Right hindlimb (tissue), 1 donor: ENCODE results near the gene USP48.

Experiments
- DNase-seq: peaks from one replicate; pipeline ENCODE4 v3.0.0-alpha.2; 2018

Gene USP48

DNA sequence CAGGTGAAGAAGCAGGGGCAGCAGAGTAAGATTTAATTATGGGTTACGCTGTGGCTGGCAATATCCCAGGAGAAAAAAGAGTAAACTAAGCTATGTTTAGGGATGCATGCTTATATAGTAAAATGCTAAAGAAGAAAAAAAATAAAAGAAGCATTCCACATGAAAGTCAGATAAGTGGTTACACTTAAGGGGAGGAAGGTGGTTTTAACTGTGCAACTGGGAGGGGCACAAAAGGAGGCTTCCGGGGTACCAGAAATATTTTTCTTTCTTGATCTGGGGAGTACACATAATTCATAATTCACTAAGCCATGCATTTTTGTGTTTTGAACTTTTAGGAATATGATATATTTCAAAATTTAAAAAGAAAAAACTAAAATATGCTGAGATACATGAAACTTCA lies 39.5 kb downstream of the USP48 start:
- no peak for DNase-seq

DNA sequence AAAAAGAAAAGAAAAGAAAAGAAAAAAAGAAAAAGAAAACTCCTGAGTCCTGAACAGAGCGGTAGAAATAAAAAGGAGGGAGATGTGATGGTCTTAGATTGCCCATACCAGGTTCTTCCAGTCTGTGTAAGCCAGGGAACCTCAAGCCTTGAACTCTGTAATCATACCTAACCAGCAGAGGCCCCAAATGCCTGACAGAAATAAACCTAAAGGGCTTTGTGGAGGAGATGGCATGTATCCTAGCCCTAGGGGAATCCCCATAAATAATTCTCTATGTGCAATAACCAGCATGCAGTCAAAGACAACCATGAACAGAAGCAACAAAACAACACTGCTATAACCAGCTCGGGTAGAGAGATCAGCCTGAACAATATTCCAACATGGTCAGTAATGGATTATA lies 40.4 kb downstream of the USP48 start:
- DNase-seq: no peak

DNA sequence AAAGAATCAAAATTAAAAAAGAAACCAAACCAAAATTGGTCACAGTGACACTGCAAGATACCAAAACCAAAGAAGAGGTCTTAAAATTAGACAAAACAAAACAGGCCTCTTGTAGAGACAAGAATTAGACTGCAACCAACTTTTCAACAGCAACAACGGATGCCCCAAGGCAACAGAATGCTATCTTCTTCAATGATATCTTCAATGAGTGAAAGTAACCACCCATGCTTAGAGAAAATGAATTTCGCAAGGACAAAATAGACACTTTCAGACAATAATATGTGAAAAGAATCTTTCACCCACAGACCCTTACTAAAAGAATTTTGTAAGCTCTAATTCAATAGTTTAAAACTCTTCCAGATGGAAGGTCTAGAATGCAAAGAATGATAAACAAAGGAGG lies 41.7 kb downstream of the USP48 start:
- no peak for DNase-seq

DNA sequence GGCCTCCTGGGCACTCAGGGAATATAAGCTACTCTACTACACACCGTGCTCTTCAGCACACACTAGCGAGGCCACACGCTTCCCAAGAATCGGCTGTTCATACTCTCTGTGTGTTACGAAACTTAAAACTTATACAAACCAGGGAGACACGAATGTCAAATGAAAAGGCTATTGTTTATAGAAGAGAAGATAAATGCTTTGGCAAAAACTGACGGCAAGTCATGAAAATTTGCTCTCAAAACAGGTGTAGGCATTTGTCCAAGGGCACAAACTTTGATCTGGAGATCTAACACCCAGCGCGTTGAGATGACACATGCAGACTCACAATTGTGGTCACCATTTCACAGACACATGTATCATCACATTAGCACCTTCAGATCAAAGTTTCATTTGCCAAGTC lies 46.1 kb downstream of the USP48 start:
- DNase-seq: no peak

DNA sequence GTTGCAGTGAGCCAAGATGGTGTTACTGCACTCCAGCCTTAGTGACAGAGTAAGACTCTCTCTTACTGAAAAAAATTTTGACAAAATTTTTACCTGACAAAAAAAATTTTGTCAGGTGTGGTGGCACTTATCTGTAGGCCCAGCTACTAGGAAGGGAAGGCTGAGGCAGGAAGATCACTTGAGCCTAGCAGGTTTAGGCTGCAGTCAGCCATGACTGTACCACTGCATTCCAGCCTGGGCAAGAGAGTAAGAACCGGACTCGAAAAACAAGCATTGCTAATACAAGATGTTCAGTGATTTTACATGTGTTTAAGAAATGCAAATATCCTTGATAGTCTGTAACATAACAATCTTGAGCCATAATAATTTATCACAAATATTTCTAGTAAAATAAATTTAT lies 46.9 kb downstream of the USP48 start:
- DNase-seq: no peak

DNA sequence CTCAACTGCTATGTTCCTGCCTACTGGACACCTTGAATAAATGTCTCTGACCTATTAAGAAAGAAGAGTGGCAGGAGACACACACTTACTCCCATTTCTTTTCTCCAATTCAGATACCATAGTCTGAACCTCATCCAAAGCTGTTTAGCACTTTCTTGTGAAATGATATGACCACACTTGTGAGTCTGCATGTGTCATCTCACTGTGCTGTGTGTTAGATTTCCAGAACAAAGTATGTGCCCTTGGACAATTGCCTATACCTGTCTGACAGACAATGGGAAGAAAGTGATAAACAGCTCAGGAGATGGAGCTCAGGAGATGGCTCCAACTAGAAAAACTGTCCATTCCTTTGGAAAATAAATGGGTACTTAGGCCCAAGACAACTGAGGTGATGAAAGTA lies 48.4 kb downstream of the USP48 start:
- DNase-seq: no peak

DNA sequence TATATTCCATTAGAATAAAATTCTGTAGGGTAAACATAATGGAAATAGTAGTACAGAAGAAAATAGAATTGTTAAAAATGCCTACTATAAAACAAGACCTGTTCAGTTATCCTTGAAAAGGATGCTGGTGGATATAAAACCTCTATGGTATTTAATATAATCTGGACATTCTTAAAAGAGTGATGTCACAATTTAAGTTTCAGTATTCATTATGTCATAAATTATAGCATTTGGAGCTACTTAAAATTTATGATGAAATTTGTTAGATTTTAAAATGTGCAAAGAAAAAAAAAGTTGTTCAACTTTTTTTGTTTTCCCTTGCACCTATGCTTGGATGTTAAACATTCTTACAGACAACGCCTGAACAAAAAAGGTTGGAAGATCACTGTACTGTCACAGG lies 50.3 kb downstream of the USP48 start:
- no peak for DNase-seq

DNA sequence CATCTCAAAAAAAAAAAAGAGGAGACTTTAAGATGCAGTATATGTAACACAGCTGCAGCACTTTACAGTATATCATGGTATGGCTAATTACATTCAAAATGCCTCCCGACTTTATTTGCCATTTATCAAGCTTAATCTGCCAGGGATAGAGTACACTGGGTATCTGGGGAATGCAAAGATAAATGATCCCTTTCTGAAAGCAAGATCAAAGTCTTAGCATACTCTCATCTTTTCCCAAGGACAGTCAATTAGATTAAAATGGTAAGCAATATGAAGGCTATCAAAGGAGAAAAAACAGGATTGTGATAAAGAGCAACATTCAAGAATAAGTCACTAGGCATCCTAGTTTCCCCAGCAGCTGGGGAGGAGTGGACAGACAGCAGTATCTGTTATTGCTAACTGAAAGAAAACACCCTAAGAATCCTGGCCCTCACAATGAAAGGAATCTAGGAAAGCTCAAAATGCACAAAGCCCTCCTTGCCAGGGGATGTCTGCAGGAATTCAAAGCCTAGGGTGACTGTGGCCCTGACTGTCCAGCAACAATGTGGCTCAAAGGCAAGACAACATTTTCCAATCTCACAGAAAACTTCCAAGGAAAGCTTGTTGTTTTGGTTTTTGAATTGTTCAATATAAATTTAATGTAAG lies 57.1 kb downstream of the USP48 start:
- DNase-seq: no peak

DNA sequence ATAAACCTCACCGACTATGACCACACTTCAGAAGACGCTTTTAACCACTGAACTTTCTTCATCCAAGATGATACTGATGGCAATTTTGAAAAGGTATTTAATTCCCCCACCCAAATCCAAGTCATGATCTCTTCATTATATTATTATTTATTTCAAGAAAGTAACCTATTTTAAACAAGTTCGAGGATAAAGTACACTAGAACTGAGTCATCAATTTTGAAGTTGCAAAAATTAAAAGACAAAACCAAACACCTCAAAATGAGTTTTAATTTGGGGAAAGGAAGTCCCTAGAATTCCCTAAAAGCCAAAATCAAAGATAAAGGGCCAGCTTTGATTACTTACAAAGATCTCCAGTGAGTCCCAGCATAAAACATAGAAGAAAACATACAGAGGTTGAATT lies 58.4 kb downstream of the USP48 start:
- no peak for DNase-seq

DNA sequence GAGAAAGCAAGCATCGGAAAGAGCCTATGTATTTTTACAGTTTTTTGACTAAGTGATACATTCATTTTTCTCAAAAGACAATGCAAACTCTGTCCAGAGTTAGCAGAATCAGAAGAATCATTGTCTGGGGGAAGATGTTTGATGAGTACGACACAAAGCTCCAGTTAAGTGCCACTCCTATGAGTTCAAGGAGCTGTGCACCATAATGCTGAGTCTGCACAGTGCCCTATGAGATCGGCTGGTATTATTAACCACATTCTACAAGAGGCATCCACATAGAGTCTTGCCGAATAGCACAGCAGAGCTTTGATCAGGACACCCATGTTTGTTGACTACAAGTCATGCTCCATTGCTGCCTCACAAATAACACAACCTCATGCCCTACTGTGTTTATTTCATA lies 58.9 kb downstream of the USP48 start:
- DNase-seq: no peak

DNA sequence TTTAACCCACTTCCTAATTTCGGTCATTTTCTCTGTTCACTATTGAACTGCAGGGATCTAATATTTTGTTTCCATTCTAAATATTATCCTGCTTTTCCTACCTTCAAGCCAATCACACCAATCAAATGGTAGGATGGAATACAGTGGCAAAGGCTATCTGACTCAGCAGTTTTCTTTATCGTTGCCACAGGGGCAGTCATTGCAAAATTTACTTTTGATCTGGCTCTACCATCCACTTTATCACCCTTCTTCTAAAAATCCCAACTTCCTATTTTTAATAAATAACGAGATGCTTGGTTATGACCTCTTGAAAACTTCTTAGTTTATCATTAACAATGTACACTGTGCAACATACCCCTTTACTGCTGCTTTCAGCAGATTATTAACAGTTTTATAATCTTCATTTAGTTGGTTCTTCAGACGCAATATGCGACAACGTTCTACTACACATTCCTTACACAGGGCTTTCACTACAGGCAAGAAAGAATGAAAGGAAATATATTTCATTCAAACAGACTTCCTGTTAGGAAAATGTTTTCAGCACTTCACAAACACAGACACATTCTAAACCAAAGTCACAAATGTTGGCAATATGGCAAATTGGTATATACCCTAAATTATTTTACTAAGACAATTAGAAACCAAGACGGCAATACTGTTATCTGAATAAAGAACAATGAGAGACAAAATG lies 61.5 kb downstream of the USP48 start:
- DNase-seq: no peak

DNA sequence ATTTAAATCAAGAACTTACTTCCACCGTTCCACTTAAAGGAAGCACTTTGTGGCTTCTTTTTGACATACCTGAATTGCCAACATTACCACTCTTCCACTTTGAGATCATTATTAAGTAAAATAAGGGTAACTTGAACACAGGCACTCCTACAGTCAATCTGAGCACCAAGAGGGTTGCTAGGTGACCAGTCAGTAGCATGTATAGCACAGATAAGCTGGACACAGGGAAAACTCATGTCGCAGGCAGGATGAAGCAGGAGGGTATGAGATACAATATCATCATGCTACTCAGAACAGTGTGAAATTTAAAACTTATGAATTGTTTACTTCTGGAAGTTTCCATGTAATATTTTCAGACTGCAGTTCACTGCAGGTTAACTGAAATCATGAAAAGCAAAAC lies 66.8 kb downstream of the USP48 start:
- no peak for DNase-seq

DNA sequence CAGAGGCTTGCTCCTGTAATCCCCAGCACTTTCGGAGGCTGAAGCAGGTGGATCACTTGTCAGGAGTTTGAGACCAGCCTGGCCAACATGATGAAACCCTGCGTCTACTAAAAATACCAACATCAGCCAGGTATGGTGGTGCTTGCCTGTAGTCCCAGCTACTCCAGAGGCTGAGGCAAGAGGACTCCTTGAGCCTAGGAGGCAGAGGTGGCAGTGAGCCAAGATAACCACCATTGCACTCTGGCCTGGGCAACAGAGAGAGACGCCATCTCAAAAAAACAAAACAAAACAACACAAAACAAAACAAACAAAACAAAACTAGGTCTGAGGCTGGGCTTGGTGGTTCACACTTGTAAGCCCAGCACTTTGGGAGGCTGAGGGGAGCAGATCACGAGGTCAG lies 75.1 kb downstream of the USP48 start:
- no peak for DNase-seq

DNA sequence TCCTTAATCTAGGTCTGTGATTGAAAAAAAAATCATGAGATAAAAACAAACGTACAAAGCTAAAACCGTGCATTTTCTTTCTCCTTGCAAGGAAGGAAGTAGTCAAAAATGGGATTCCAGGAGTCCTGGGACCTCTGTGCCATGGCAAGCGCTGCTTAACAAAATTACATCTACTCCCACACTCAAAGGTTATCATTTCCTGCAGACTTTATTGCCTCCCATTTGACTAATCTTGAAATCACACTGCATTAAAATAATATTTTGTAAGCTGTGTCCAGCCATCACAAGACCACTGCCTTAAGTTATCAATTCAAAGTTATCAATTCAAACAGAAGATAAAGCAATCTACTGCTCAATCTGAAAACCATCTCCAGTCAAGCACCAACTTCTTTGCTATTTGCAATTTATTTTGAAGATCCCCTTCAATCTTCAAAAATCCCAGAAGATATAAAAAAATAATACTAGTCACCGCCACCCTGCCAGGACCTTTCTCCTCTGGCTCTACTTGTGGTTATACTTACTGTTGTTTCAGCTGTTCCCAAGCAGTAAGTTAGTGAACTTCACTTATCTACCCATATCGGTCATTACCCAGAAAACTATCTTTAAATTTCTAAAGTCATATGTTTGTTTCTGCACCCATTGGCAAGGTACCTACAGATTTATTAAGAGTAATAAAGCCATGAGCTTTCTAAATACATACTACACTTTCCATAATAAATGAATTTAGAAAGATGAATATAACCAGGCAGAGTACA lies 75.7 kb downstream of the USP48 start:
- no peak for DNase-seq

DNA sequence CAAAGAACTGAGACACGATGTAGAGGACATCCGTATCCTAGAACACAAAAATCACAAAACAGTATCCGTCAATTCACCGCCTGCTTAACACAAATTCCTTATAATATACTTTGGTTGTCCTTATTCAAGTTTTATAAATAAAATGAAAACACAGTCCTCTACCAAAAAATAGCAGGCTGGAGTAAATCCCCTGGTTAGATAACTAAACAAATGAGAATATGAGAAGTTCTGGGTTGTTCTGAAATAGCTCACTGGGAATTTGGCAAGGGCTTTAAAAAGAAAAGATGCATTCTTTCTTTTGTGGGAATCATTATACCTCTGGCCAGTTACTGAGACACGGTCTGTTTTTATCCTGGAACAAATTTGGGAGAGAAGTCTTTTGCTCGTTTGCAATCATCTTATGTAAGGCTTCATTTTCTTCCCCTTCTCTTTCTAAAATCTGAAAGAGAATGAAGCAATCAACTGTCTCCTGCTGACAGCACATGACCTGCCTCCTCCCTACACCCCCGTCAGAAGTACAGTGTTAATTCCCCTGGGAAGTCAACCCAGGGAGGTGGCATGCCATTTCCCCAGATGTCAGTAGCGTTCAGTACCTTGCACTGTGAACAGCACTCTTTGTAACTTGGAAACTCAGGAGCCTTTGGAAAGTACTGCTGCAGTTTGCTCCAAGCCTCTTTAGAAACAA lies 76.7 kb downstream of the USP48 start:
- no peak for DNase-seq

DNA sequence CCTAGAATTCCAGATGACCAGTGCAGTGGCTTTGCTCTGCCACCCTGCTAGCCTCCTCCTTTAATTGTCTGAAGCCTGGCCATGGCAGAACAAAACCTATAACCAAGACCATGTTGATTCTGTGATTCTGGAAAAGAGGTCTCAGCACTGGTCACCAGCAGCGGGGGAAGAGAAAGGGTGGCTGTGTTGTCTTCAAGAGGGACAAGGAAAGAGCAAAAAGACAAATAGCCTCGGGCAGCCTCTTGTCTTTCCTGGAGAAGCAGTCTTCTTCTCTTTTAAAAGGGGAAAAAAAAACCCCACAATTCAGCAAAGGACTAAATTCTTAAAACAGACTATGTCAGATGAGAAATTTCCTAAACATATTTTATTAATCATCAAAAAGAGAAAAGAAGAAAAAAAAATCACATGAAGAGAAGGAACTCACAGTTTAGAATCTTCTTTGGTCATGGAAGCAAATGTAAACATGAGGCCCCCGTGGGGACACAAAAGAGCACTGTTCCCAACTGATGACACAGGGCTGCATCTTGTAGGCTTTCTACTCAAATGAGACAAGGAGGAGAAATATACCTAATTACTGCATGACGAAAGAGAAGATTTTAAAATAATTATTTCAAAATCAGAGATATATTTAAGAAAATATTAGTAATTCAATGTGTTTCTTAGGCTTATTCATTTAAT lies 77.5 kb downstream of the USP48 start:
- DNase-seq: no peak

DNA sequence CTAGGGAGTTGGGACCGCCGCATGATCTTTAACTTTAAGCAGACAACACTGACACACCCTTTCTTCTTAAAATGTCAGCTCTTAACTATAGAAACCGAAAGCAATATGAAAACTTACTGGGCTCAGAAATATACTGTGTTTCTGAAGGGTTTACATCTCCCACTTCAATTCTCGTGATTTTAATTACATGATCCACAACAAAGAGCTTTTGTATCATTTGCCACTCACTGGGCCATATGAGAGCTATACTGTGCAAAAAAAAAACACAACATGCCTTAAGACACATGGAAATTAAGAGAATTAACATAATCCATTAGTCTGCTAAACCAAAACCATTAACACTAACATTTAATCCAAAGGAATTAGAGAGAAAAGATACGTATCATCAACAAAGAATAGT lies 78.8 kb downstream of the USP48 start:
- DNase-seq: no peak

DNA sequence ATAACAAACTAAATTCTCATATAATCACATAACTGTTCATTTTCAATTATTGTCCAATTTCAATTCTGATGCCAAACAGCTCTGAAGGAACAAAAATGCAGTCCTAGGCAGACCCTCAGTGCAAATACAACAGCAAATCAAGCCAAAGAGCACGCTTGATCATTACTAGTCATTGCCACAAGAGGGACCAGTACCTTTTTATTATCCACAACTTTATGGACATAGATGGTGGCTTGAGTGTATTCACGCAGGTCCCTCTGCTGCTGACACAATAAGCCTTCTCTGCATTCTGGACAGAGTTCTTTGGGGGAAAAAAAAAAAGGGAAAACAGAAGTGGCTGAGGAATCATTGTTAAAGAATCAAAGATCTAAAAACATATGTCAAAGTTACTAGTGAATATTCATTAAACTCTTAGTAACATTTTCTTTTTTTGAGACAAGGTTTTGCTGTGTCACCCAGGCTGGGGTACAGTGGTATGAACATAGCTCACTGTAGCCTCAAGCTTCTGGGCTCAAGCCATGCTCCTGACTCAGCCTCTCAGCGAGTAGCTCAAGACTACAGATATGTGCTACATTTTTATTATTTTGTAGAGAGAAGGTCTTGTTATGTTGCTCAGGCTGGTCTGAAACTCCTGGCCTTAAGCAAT lies 79.5 kb downstream of the USP48 start:
- no peak for DNase-seq

DNA sequence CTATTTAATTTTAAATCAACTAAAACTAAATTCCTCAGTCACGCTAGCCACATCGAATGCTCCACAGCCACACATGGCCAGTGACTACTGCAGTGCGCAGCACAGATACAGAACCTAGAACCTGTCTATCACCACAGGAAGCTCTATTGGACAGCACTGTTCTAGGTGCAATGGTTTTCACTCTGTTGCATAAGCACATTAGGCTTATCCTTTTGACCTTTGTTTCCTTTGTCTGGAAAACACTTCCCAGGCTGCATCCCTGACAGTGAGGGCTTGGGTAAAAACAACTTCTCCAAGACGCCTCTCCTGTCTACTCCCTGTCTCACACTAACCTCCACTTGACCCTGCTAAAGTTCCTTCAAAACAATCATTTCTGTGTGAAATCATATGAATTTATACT lies 80.2 kb downstream of the USP48 start:
- DNase-seq: no peak

DNA sequence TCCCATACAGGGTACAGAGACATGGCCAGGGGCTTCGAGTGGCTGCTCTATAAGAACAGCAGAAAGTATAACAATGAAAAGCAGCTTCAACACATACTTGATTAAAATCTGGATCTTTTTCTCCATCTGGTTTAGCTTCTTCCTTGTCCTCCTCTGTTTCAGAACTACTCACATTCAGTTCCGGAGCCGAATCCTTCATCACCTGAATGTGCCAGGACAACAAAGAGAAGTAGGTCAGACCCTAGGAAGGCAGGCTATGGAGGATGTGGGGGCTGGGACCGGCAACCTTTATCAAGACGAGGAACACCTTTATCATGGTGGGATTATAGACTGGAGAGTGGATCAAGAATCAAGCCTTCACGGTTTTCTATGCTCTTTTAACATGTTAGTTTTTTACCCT lies 81.5 kb downstream of the USP48 start:
- no peak for DNase-seq

DNA sequence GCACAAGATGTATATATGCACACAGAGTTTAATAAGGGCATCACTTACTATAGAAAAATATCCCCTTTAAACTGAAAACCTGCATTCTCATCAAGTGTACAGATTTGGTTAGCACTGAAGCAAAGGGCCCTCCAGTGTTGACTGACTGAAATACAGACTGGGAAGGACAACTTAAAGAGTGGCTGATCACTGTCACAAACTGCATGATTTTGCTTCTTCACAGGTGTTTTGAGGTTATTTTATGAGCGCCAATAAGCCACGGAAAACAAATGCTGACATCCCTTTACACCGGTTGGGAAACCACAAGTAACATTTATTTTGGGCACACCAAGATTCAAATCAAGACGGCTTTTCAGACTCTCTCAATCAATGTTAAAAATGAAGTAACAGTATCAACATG lies 82.9 kb downstream of the USP48 start:
- no peak for DNase-seq

DNA sequence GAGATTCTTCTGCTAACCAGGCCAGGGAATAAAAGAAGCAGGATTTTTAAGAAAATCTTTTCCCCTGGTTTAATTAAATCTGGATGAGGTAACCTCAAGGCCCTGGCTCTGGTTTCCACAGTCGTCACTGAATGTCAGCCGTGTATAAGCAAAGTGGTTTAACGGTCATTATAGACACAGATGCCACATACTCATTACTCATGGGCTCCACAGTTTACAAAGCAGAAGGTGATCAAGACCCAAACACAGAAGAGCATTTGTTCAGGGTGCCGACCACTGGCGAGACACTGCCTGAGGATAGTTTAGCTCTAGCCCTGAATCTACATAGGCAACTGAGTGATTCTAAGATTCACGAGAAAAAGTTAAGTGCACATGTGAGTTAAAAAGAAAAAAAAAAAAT lies 86.0 kb downstream of the USP48 start:
- no peak for DNase-seq

DNA sequence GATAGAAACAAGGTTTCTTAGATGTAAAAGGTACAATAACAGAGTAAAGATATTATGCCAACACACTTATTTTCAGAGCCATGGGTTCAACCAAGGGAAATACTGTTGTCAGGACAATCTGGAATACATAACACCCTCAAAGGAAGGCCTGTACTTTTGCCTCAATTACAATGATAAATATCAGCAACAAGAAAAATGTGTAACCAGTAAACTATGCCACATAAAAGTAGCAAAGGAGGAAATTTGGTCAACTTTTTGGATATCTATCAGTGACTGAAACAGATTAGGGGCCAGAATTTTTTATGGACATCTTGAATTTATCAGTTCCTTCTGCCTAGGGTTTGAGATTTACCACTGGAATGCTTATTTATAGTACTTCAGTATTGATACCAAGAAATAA lies 89.2 kb downstream of the USP48 start:
- no peak for DNase-seq
